Hematopoietic multipotent progenitor cell treated with erythropoietin and hydrocortisone succinate and interleukin-3 and kit ligand, for 4 days (in vitro differentiated cells): Measurements from ENCODE around the gene NTMT2.
"Not testable (repeated sequence)": the region's sequence is repeated elsewhere in the genome, so short reads cannot be mapped to it uniquely, and the experiment has no call there.

Source experiments
- DNase-seq: peaks from one replicate; pipeline ENCODE4 v3.0.0-alpha.2; 2015

Gene NTMT2

DNA sequence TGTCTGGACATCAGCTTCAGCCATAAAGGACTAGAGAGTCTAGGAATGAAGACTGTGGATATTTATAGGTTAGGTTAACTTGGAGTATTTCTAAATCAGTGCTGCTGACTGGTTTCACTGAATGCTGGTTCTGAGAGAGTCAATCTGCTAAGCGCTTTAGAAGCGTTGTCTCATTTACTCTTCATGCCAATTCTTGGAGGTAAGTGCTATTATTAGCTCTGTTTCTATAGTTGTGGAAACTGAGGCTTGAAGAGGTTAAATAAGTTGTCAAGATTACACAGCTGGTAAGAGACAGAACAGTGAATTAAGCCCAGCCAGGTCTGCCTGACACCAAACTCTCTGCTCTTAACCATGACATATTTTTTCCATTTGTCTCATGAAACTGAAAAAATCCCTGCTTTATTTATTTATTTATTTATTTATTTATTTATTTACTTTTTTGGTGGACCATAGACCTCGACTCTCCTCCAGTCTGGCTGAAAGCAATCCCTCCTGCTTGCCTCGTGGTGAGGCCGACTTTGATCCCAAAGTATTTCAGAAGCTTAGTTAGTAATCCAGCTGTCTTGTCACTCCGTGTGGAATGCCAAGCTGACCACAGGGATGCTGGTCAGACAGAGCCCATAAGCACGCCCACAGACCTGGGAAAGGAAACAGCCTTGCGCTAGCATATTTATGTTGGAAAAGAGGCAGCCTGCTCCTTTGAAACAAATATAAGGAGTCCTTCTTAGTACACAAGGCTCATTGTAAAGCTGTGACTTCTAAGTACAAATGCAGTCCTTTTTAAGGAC, 16.9 kb downstream of the NTMT2 start:
- DNase-seq, result no peak

DNA sequence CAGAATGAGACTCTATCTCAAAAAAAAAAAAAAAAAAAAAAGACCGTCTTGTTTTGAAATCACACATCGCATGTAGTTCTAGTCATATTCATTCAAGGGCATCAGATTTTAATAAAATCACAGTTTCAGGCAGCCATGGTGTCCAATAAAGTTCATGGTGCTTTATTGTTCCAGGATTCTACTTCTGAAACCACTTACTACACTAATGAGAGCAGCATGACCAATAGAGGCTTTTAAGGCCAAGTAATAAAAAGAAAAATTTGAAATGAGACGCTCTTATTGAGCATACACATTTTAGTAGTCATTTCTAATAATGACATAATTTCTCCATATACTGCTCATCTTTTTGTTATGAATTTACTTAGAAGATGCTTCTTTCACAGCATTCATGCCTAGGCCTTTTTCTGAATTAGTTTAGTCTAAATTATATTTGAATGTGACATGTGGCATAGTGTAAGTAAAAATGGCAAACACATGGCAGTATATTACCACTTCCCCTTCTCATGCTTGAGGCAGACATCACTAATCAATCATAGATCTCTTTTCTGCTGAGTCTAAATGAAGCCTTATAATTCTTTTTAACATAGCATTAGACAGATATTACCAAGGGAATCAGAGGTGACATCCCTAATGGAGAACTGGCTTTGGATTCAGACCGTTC, 18.5 kb downstream of the NTMT2 start:
- DNase-seq, result peak; percentile 7

DNA sequence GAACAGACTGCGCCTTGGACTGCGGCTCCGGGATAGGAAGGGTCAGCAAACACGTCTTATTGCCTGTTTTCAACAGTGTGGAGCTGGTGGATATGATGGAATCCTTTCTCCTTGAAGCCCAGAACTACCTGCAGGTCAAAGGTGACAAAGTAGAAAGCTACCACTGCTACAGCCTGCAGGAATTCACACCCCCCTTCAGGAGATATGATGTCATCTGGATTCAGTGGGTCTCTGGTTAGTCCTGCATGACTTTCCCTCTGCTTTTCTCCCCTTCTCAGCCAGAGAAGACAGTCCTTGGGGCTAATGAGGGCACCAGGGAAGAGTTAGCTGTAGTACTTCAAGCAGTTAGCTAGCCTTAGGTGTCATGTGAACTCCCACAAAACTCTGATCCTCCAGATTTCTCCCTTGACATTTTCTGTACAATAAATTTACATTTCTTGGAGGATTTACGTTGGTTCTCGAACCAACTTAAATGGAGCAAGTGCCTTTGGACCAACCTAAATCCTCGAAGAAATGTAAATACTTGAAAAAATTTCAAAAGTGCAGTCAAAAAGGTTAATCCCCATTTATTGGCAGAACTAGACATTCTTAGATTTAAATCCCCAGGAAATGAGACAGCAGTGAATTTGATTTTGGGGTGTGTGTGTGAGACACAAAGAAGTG, 20.9 kb downstream of the NTMT2 start:
- no peak for DNase-seq

DNA sequence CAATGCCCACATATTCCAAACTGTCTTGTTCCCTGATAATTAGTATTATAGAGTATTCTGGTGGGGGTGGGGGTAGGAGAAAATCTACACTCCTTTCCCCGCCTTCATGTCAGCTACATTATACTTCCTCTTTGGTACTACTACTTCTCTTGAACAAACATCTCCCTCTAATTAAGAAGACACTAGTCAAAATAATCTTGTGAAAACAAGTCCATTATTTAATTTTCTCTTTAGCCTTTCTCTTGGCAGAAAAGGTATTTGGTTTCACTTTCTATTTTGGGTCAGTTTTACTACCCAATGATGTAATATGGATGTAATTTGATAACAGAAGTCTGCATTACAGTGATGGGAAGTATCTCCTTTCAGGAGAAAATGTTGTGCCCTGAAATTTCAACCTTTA, 22.5 kb downstream of the NTMT2 start:
- DNase-seq, result peak; percentile 3

DNA sequence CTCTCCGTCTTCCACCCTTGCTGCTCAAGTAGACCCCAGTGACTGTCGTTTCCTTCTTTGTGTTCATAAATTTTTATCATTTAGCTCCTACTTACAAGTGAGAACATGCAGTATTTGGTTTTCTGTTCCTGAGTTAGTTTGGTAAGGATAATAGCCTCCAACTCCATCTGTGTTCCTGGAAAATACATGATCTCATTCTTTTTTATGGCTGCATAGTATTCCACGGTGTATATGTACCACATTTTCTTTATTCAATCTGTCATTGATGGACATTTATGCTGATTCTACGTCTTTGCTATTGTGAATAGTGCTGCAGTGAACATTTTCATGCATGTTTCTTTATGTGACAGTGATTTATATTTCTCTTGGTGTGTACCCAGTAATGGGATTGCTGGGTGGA, 24.8 kb downstream of the NTMT2 start:
- not testable (repeated sequence) for DNase-seq

DNA sequence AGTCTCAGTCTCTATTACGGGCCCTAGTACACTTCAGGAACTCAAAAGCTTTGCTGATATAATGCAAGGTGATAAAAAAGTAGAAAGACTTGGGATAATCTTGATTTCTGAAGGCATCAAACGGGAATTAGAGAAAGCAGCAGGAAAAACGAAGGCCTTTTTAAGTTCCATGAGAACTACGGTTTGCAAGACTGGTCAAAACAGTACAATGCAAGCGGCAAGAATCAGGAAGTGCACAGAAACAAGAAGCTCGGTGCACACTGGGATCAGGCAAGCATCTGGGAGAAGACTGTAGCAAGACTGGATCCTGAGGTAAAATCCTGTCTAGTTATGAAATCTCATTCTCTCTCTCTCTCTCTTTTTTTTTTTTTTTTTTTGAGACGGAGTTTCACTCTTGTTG, 28.6 kb downstream of the NTMT2 start:
- DNase-seq, result no peak

GRCh38 chr1:170175041-170175440, 29.3 kb downstream of the NTMT2 start:
- DNase-seq, result no peak

GRCh38 chr1:170175484-170175883, 29.7 kb downstream of the NTMT2 start:
- DNase-seq, result no peak

DNA sequence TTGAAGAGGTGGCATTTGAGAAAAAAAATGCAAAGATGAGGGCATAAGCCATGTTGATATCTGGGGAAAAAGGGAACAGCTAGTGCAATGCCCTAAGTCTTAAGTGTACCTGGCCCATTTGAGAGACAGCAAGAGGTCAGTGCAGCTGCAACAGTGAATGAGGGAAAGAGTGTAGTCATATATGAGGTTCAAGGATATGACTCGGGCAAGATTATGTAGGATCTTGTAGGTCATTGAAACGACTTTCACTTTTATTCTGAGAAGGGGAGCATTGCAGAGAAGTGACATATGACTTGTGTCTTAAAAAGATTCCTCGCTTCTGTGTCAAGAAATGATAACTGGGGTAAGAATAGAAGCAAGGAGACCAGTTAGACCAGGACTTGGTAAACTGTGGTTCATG, 31.0 kb downstream of the NTMT2 start:
- no peak for DNase-seq

- no peak for DNase-seq
These were observed 36.7 kb downstream of the NTMT2 start for GRCh38 chr1:170182442-170182841.

- no peak for DNase-seq
These were observed 46.8 kb downstream of the NTMT2 start for GRCh38 chr1:170192546-170192945.

DNA sequence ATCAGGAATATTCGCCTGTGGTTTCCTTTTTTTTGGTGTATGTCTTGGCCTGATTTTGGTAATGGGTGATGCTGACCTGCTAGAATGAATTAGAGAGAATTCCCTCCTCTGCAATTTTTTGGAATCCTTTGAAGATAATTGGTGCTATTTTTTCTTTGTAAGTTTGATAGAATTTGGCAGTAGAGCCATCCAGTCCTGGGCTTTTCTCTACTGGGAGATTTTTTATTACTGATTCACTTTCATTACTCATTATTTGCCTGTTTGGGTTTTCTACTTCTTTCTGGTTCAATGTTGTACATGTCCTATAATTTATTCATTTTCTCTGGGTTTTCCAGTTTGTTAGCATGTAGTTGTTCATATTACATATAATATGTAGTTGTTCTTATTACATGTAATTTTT, 48.7 kb downstream of the NTMT2 start:
- DNase-seq, result no peak

DNA sequence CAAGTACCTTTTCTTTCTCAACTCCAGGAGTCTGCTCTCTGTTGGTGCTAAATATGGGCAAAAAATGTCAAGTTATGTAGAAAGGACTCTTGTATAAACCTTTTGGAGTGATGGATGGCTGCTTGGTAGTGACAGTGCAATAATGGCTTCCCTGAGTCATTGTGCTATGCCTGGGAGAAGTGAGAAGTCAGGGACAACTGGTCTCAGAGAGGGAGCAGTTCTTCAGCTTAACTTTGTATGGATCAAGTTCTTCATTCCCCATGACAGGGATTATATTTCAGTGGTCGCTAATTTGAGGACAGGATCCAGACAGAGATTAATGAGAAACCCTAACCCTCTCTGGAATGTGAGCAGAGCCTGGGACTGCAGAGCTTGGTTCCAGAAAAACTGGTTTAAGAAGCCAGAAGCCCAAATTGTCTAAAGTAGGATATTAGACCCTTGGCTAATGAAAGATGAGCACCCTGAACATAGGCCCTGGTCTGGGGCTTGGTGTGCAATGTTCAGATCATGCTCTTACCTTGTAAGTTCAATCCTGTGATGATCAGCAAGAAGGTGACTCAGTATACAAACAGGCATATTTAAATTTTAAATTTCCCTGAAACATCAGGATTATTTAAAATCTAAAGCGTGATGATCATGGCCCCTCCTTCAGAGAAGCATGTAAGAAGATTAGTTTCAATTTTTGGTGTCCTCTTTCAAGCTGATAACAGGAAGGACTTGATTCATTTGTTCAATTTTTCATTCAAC, 50.9 kb downstream of the NTMT2 start:
- no peak for DNase-seq

DNA sequence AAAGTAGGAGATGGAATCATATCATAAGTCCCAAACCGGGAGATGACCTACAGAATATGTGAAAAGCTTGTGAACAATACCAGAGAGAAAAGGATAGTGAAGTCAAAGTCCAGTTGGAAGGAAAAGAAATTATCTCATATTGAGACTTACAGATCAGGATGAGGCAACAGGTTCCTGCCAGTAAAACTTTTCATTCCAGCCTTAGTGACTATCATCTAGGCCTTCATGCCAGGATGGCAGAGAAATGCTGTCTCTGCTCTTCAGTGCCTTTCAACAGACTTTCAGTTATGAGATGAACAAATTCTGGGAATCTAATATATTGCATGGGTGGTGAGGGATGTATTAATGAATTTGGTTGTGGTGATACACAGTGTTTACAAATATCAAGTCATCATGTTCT, 52.3 kb downstream of the NTMT2 start:
- DNase-seq, result no peak

GRCh38 chr1:170198584-170198983, 52.8 kb downstream of the NTMT2 start:
- DNase-seq, result no peak

- DNase-seq, result no peak
These were observed 54.4 kb downstream of the NTMT2 start for GRCh38 chr1:170200161-170200560.

DNA sequence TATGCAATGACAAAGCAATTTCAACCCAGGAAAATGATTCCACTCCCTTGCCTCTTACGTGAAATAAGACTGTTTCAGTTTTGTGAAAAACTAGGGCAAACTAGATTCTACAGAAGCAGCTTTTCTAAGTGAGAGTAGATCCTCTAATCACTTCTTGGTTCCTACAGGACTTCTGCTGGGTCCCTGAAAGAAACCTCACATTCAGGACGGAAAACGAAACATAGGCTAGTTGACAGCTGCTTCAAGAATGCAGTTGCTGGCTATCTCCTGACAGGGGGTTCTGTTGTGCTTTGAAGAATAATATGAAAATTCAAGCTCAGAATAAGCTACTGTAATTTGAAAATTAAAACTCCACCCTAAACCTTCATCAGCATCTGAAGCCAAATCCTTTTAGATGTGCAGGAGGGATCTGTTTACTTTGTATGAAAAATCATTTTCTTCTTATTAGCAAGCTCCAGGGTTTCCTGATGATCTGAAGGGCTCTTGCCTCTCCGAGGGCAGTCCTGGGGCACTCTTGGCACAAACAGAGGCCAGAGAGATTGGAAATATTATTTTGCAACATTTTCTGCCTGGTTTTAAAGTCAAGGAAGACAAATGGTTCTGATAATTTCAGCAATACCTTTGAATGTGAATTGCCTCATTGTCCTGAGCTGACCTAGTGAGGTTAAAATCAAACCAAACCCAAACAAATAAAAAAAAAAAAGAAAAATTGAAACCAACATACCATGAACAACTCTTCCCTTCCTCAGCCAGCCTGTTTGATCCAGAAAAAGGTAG, 55.0 kb downstream of the NTMT2 start:
- DNase-seq, result no peak

- no peak for DNase-seq
These were observed 57.9 kb downstream of the NTMT2 start for GRCh38 chr1:170203693-170204092.

GRCh38 chr1:170204121-170204520, 58.4 kb downstream of the NTMT2 start:
- no peak for DNase-seq

DNA sequence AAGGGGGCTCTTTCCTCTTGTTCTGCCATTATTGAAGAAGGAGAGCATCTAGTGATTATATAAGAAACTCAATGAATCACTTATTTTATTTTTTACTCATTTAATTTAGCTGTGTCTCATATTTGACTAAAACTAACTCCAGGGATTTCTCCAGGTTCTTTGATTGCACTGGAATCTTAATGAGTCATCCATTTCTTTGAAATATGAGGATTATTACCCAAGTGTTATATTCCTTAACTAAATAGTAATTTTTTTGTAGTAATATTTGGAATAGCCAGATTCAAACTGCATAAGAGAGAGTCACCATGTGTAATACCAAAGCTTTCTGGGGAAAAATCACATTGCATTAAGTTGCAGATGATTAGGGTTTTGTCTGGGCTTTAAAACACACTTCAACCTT, 59.5 kb downstream of the NTMT2 start:
- DNase-seq, result no peak

DNA sequence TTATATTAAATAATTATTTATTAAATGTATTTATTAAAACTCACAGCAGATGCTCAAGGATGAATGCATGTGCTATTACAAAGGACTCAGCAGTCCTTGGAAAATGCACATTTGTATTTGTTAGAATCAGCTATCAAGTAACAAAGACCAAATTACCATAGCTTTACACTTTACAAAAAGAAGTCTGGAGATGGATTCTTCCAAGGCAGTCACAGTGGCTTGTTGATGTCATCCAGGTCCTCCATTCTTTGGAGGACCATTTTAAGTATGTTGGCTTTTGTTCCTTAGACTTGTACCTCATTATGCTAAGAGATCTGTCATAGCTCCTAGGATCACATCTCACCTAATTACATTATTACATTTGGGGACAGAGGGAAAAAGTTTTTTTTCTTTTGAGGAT, 63.4 kb downstream of the NTMT2 start:
- no peak for DNase-seq

DNA sequence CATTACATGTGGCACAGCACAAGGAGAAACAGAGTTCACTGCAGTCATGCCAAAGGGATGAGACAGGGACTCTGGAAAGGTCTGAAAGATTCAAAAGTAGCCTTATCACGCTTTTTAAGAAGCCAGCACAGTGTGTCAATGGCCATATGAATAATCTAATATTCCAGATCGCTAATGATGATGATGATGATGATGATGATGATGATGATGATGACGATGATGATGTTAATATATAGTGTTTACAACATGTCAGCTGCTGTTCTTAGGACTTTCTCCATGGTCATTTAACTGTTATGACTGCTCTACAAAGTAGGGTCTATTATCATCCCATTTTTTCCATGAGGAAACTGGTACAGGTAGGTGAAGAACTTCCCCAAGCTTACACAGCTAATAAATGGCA, 64.4 kb downstream of the NTMT2 start:
- no peak for DNase-seq

GRCh38 chr1:170213596-170213995, 67.8 kb downstream of the NTMT2 start:
- DNase-seq, result no peak
